Activated naive CD8-positive, alpha-beta T cell treated with anti-CD3 and anti-CD28 coated beads, Interleukin-2, amount 10 ng/mL, durations not matched to agents 7 days and 5 days (primary cell): ENCODE results near the gene CAMK1. TPM values are rescaled to one million over a fixed set of nuclear protein-coding genes. Genes with fewer than 3 reads are reported as not detected.

Source experiments
- ATAC-seq: fragments of 150-1000 bp; cut with Tn5 transposase; one replicate; pipeline ENCODE4 v1.10.0; 2021; ENCODE audit warnings: low read depth, moderate library complexity
- POLR2A ChIA-PET: fragments of 350-600 bp; sonication (Branson Sonifier 250); formaldehyde crosslinking; loops from one replicate; lab custom pipeline; 2021; ENCODE audit warnings: antibody characterized with exemption; lab: Charles Lee
- DNase-seq: peaks from one replicate; pipeline ENCODE4 v3.0.0; 2021
- H3K27ac Mint-ChIP-seq: one replicate; pipeline ENCODE4 v1.8.0; 2022; ENCODE audit warnings: mild to moderate bottlenecking, mixed read lengths
- H3K27me3 Mint-ChIP-seq: one replicate; pipeline ENCODE4 v1.8.0; 2022; ENCODE audit warnings: mild to moderate bottlenecking, moderate library complexity, mixed read lengths
- H3K36me3 Mint-ChIP-seq: one replicate; pipeline ENCODE4 v1.8.0; 2021; ENCODE audit warnings: mild to moderate bottlenecking, mixed read lengths
- H3K4me1 Mint-ChIP-seq: one replicate; pipeline ENCODE4 v1.8.0; 2021; ENCODE audit warnings: mixed read lengths
- H3K4me3 Mint-ChIP-seq: one replicate; pipeline ENCODE4 v1.8.0; 2022; ENCODE audit warnings: mild to moderate bottlenecking, moderate library complexity, mixed read lengths
- H3K9me3 Mint-ChIP-seq: one replicate; pipeline ENCODE4 v1.8.0; 2021; ENCODE audit warnings: mixed read lengths
- total RNA-seq, 2 experiments: library from RNA; stranded (reverse); gene quantifications; one replicate each; pipeline ENCODE4 v1.2.3, GENCODE V29; 2021

Gene CAMK1
- total RNA-seq, 2 experiments from 2014 or later: 25.2 to 26.9 TPM

- no peak for DNase-seq
- H3K27me3 Mint-ChIP-seq: no peaks in the 10 kb centered on the region
- peaks cover 23% of the 10 kb centered on the region for H3K4me1 Mint-ChIP-seq
- H3K27ac Mint-ChIP-seq: no peak overlapping the region
- no peak overlapping the region for H3K4me3 Mint-ChIP-seq
- peaks cover 42% of the 10 kb centered on the region for H3K36me3 Mint-ChIP-seq
- no peak for ATAC-seq
- no peaks in the 10 kb centered on the region for H3K9me3 Mint-ChIP-seq
- POLR2A ChIA-PET: interaction anchor here (0.7 to 2.4 kb wide), 2 partner anchors 11 to 49 kb away, joined by 3 to 12 read pairs; partner anchors contain the start of gene ARPC4
Measured at GRCh38 chr3:9744162-9744561, 25.6 kb downstream of the CAMK1 start.

GRCh38 chr3:9743548-9743947, 26.2 kb downstream of the CAMK1 start:
- H3K9me3 Mint-ChIP-seq: no peaks in the 10 kb centered on the region
- POLR2A ChIA-PET: interaction anchor here (2.4 kb wide), 1 partner anchor 11 kb away, joined by 12 read pairs; no protein-coding TSS in a partner anchor
- ATAC-seq (no peak), DNase-seq (no peak)
- peaks cover 21% of the 10 kb centered on the region for H3K4me1 Mint-ChIP-seq
- no peaks in the 10 kb centered on the region for H3K27me3 Mint-ChIP-seq
- H3K4me3 Mint-ChIP-seq: no peak overlapping the region
- no peak overlapping the region for H3K27ac Mint-ChIP-seq
- H3K36me3 Mint-ChIP-seq: peaks cover 40% of the 10 kb centered on the region

GRCh38 chr3:9742560-9742959, 27.2 kb downstream of the CAMK1 start:
- ATAC-seq: no peak
- Mint-ChIP-seq H3K36me3 (peaks cover 41% of the 10 kb centered on the region), H3K9me3 (no peaks in the 10 kb centered on the region), H3K27me3 (no peaks in the 10 kb centered on the region), H3K27ac (no peak overlapping the region), H3K4me3 (no peak overlapping the region), H3K4me1 (peaks cover 21% of the 10 kb centered on the region)
- POLR2A ChIA-PET: interaction anchor here (1.3 kb wide), 1 partner anchor 10 kb away, joined by 4 read pairs; no protein-coding TSS in a partner anchor
- no peak for DNase-seq

GRCh38 chr3:9739181-9739580, 30.6 kb downstream of the CAMK1 start:
- Mint-ChIP-seq H3K36me3 (peaks cover 41% of the 10 kb centered on the region), H3K4me3 (no peak overlapping the region), H3K4me1 (peaks cover 36% of the 10 kb centered on the region), H3K9me3 (no peaks in the 10 kb centered on the region), H3K27me3 (no peaks in the 10 kb centered on the region), H3K27ac (no peak overlapping the region)
- ATAC-seq (no peak), DNase-seq (no peak)
- POLR2A ChIA-PET: no interaction called here

- POLR2A ChIA-PET: interaction anchor here (0.5 to 1.0 kb wide), 2 partner anchors 56 to 305 kb away, joined by 3 to 5 read pairs; partner anchors contain the start of gene ARPC4
- no peak for ATAC-seq
- no peak overlapping the region for H3K4me3 Mint-ChIP-seq
- peaks cover 44% of the 10 kb centered on the region for H3K36me3 Mint-ChIP-seq
- H3K27me3 Mint-ChIP-seq: no peaks in the 10 kb centered on the region
- H3K4me1 Mint-ChIP-seq: peaks cover 50% of the 10 kb centered on the region
- DNase-seq: no peak
- H3K27ac Mint-ChIP-seq: peak overlapping the region; percentile 5
- no peaks in the 10 kb centered on the region for H3K9me3 Mint-ChIP-seq
Measured at GRCh38 chr3:9736831-9737230, 32.9 kb downstream of the CAMK1 start.

- POLR2A ChIA-PET: interaction anchor here (0.7 to 5.4 kb wide), 13 partner anchors 10 to 336 kb away, joined by 3 to 65 read pairs (median 4); partner anchors contain the start of genes ARPC4, CAMK1, CRELD1 and MTMR14
Measured at GRCh38 chr3:9732740-9733115, 37.0 kb downstream of the CAMK1 start.

GRCh38 chr3:9732080-9732739, 37.5 kb downstream of the CAMK1 start:
- ATAC-seq (peak; percentile 29), DNase-seq (peak; percentile 78)
- Mint-ChIP-seq H3K4me1 (peaks cover 63% of the 10 kb centered on the region), H3K36me3 (peaks cover 22% of the 10 kb centered on the region), H3K4me3 (peak overlapping the region; percentile 98), H3K27ac (peak overlapping the region; percentile 83), H3K9me3 (no peaks in the 10 kb centered on the region), H3K27me3 (no peaks in the 10 kb centered on the region)
- POLR2A ChIA-PET: interaction anchor here (0.7 to 5.4 kb wide), 17 partner anchors 10 to 1555 kb away, joined by 3 to 65 read pairs (median 4); partner anchors contain the start of genes ARPC4, CAMK1, CRELD1 and MTMR14

More at GRCh38 chr3:9732740-9733115, 37.0 kb downstream of the CAMK1 start:
- no peaks in the 10 kb centered on the region for H3K9me3 Mint-ChIP-seq
- H3K27ac Mint-ChIP-seq: peak overlapping the region; percentile 83
- DNase-seq (no peak), ATAC-seq (no peak)
- peaks cover 22% of the 10 kb centered on the region for H3K36me3 Mint-ChIP-seq
- peaks cover 58% of the 10 kb centered on the region for H3K4me1 Mint-ChIP-seq
- H3K4me3 Mint-ChIP-seq: peak overlapping the region; percentile 98
- no peaks in the 10 kb centered on the region for H3K27me3 Mint-ChIP-seq

GRCh38 chr3:9731206-9732079, 38.3 kb downstream of the CAMK1 start, which contains the start of gene BRPF1:
BRPF1 (plus strand) TSS chr3:9731735; CDS start chr3:9734141, 2,406 bp downstream.
- Mint-ChIP-seq H3K36me3 (peaks cover 17% of the 10 kb centered on the region), H3K4me1 (peaks cover 60% of the 10 kb centered on the region), H3K4me3 (peak within 1 kb of the TSS; percentile 98), H3K9me3 (no peaks in the 10 kb centered on the region), H3K27ac (peak within 1 kb of the TSS; percentile 96), H3K27me3 (no peaks in the 10 kb centered on the region)
- POLR2A ChIA-PET: interaction anchor here (0.6 to 5.4 kb wide), 14 partner anchors 11 to 1555 kb away, joined by 3 to 65 read pairs (median 5); partner anchors contain the start of genes ARPC4, CAMK1, CRELD1 and MTMR14
- DNase-seq (peak; percentile 97), ATAC-seq (peak; percentile 92)

- POLR2A ChIA-PET: interaction anchor here (0.6 to 5.4 kb wide), 12 partner anchors 18 to 1556 kb away, joined by 3 to 65 read pairs (median 5); partner anchors contain the start of genes ARPC4, CRELD1, MTMR14 and OGG1
- H3K27me3 Mint-ChIP-seq: no peaks in the 10 kb centered on the region
- peak overlapping the region; percentile 96 for H3K27ac Mint-ChIP-seq
- H3K9me3 Mint-ChIP-seq: no peaks in the 10 kb centered on the region
- DNase-seq (no peak), ATAC-seq (peak; percentile 38)
- peak overlapping the region; percentile 96 for H3K4me3 Mint-ChIP-seq
- H3K4me1 Mint-ChIP-seq: peaks cover 57% of the 10 kb centered on the region
- peaks cover 13% of the 10 kb centered on the region for H3K36me3 Mint-ChIP-seq
Measured at GRCh38 chr3:9730657-9731205, 39.0 kb downstream of the CAMK1 start.

GRCh38 chr3:9729419-9729818, 40.3 kb downstream of the CAMK1 start:
- Mint-ChIP-seq H3K4me3 (no peak overlapping the region), H3K27ac (no peak overlapping the region), H3K27me3 (no peaks in the 10 kb centered on the region), H3K36me3 (peaks cover 7% of the 10 kb centered on the region), H3K9me3 (no peaks in the 10 kb centered on the region), H3K4me1 (peaks cover 46% of the 10 kb centered on the region)
- POLR2A ChIA-PET: interaction anchor here (1.2 kb wide), 1 partner anchor 79 kb away, joined by 4 read pairs; no protein-coding TSS in a partner anchor
- DNase-seq: no peak
- no peak for ATAC-seq

GRCh38 chr3:9727743-9728142, 42.0 kb downstream of the CAMK1 start:
- Mint-ChIP-seq H3K9me3 (no peaks in the 10 kb centered on the region), H3K4me1 (peaks cover 33% of the 10 kb centered on the region), H3K4me3 (no peak overlapping the region), H3K36me3 (peaks cover 3% of the 10 kb centered on the region), H3K27ac (peak overlapping the region; percentile 75), H3K27me3 (peaks cover under 1% of the 10 kb centered on the region)
- ATAC-seq (no peak), DNase-seq (no peak)
- POLR2A ChIA-PET: interaction anchor here (0.6 to 1.6 kb wide), 4 partner anchors 22 to 364 kb away, joined by 3 to 9 read pairs (median 4); partner anchors contain the start of genes ARPC4 and MTMR14

GRCh38 chr3:9727041-9727595, 42.6 kb downstream of the CAMK1 start:
- H3K27ac Mint-ChIP-seq: peak overlapping the region; percentile 75
- peaks cover 5% of the 10 kb centered on the region for H3K27me3 Mint-ChIP-seq
- peaks cover 29% of the 10 kb centered on the region for H3K4me1 Mint-ChIP-seq
- no peaks in the 10 kb centered on the region for H3K9me3 Mint-ChIP-seq
- DNase-seq (peak; percentile 57), ATAC-seq (peak; percentile 19)
- POLR2A ChIA-PET: interaction anchor here (0.6 to 1.6 kb wide), 5 partner anchors 22 to 364 kb away, joined by 3 to 9 read pairs (median 3); partner anchors contain the start of genes ARPC4, MTMR14 and OGG1
- no peaks in the 10 kb centered on the region for H3K36me3 Mint-ChIP-seq
- peak overlapping the region; percentile 81 for H3K4me3 Mint-ChIP-seq
